ENCODE data around the gene ADGRG7.
"Not testable (repeated sequence)": the region's sequence is repeated elsewhere in the genome, so short reads cannot be mapped to it uniquely, and the experiment has no call there.

ADGRG7 gene

DNA sequence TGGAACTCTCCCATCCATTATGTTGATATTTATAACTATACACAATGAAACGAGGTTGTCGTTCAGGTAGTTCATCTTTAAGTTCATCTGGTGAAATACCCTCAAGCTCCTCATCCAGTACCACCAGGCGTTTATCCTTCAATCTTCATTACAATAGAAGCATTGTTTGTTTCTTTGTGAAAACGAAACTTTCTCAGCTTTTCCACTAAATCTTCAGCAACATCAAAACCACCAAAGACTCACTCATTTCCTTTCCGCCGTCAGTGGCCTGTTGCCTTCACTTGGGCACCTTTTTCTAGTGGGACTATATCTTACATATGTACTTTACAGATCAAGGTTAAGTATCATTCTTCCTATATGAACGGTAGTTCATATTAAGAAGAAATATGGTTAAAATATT is 55.8 kb downstream of the ADGRG7 start:
- no peak overlapping the region for H3K27ac ChIP-seq
- CTCF ChIA-PET, result no interaction called here
- DNase-seq (ENCODE audit: low spot score), result no peak
- TF ChIP-seq, protein P1, sequence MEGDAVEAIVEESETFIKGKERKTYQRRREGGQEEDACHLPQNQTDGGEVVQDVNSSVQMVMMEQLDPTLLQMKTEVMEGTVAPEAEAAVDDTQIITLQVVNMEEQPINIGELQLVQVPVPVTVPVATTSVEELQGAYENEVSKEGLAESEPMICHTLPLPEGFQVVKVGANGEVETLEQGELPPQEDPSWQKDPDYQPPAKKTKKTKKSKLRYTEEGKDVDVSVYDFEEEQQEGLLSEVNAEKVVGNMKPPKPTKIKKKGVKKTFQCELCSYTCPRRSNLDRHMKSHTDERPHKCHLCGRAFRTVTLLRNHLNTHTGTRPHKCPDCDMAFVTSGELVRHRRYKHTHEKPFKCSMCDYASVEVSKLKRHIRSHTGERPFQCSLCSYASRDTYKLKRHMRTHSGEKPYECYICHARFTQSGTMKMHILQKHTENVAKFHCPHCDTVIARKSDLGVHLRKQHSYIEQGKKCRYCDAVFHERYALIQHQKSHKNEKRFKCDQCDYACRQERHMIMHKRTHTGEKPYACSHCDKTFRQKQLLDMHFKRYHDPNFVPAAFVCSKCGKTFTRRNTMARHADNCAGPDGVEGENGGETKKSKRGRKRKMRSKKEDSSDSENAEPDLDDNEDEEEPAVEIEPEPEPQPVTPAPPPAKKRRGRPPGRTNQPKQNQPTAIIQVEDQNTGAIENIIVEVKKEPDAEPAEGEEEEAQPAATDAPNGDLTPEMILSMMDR (conservative IDR thresholded peaks at IDR 0.05; ENCODE audit: low read depth), result no peak
- POLR2A ChIA-PET (ENCODE audit: low non-redundant PET), result no interaction called here

DNA sequence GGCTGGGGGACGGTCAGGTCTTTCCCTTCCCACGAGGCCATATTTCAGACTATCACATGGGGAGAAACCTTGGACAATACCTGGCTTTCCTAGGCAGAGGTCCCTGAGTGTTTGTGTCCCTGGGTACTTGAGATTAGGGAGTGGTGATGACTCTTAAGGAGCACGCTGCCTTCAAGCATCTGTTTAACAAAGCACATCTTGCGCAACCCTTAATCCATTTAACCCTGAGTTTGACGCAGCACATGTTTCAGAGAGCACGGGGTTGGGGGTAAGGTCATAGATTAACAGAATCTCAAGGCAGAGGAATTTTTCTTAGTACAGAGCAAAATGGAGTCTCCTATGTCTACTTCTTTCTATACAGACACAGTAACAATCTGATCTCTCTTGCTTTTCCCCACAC is 57.3 kb downstream of the ADGRG7 start:
- POLR2A ChIA-PET (ENCODE audit: low non-redundant PET); CTCF ChIA-PET; H3K27ac ChIP-seq; DNase-seq (ENCODE audit: low spot score): not testable (repeated sequence)

DNA sequence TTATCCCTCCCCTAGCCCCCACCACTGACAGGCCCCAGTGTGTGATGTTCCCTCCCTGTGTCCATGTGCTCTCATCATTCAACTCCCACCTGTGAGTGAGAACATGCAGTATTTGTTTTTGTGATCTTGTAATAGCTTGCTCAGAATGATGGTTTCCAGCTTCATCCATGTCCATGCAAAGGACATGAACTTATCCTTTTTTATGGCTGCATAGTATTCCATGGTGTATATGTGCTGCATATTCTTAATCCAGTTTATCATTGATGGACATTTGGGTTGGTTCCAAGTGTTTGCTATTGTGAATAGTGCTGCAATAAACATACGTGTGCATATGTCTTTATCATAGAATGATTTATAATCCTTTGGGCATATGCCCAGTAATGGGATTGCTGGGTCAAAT is 57.9 kb downstream of the ADGRG7 start:
- DNase-seq (ENCODE audit: low spot score); CTCF ChIA-PET; H3K27ac ChIP-seq; POLR2A ChIA-PET (ENCODE audit: low non-redundant PET): not testable (repeated sequence)

DNA sequence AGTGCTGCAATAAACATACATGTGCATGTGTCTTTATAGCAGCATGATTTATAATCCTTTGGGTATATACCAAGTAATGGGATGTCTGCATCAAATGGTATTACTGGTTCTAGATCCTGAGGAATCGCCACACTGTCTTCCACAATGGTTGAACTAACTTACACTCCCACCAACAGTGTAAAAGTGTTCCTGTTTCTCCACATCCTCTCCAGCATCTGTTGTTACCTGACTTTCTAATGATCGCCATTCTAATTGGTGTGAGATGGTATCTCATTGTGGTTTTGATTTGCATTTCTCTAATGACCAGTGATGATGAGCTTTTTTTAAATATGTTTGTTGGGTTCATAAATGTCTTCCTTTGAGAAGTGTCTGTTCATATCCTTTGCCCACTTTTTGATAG is 61.6 kb downstream of the ADGRG7 start:
- POLR2A ChIA-PET (ENCODE audit: low non-redundant PET); CTCF ChIA-PET; DNase-seq (ENCODE audit: low spot score); H3K27ac ChIP-seq: not testable (repeated sequence)

DNA sequence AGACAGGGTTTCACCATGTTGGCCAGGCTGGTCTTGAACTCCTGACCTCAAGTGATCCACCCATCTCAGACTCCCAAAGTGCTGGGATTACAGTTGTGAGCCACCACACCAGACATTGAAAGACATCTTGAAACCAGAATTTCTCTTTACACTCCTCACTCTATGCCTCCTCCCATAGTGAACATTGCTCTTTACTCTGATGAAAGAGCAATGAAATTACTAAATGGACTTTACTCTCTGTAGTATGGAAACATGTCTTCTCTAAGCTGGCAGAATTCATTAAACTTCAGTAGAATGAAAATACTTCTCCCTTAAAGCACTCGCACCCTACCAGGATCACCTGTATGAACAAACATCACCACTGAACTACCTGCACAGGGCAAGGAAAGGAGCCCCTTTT is 72.1 kb downstream of the ADGRG7 start:
- H3K27ac ChIP-seq, result no peak overlapping the region
- ChIA-PET POLR2A (ENCODE audit: low non-redundant PET) (no interaction called here), CTCF (no interaction called here)
- DNase-seq (ENCODE audit: low spot score), result no peak
- TF ChIP-seq, protein P1 (conservative IDR thresholded peaks at IDR 0.05; ENCODE audit: low read depth), result no peak

DNA sequence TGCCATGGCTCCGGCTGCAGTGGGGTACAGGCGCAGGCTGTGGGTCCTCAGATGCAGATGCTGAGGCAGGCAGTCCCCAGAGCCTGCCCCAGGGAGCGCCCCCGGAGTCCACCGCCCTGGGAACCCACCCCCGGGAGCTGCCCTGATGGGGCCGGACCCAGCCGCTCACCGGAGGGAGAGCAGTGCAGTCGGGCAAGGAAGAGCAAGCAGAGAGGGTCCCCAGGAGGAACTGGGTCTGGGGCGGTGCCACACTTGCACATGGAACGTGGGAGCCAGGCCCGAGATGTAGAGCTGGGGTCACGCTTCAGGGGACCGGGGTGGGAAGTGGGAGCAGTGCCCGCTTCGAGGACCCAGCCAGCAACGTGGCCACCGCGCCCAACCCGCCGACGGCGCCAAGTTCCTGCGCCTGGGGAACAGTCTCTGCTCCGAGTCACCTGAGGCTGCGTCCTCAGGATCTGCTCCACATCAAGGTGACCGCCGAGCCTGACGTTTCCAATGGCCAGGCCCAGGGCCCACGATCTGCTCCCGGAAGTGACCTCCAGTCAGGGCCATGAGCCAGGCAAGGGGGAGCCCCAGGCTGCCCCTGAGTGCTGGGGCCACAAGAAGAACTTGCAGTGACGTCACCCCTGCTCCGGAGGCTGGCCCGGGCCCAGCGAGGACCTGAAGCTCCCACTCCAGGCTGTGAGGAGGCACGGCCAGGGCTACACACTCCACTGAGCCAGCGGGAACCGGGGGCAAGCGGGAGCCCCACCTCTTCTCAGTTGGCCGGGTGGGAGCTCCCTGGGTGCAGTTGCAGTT is 72.9 kb downstream of the ADGRG7 start:
- no peak for DNase-seq (ENCODE audit: low spot score)
- H3K27ac ChIP-seq, result no peak overlapping the region
- ChIA-PET CTCF (no interaction called here), POLR2A (ENCODE audit: low non-redundant PET) (interaction anchor here (0.6 kb wide), 1 partner anchor 8 kb away, joined by 3 read pairs; no protein-coding TSS in a partner anchor)
- TF ChIP-seq, protein P1 (conservative IDR thresholded peaks at IDR 0.05; ENCODE audit: low read depth), result no peak

DNA sequence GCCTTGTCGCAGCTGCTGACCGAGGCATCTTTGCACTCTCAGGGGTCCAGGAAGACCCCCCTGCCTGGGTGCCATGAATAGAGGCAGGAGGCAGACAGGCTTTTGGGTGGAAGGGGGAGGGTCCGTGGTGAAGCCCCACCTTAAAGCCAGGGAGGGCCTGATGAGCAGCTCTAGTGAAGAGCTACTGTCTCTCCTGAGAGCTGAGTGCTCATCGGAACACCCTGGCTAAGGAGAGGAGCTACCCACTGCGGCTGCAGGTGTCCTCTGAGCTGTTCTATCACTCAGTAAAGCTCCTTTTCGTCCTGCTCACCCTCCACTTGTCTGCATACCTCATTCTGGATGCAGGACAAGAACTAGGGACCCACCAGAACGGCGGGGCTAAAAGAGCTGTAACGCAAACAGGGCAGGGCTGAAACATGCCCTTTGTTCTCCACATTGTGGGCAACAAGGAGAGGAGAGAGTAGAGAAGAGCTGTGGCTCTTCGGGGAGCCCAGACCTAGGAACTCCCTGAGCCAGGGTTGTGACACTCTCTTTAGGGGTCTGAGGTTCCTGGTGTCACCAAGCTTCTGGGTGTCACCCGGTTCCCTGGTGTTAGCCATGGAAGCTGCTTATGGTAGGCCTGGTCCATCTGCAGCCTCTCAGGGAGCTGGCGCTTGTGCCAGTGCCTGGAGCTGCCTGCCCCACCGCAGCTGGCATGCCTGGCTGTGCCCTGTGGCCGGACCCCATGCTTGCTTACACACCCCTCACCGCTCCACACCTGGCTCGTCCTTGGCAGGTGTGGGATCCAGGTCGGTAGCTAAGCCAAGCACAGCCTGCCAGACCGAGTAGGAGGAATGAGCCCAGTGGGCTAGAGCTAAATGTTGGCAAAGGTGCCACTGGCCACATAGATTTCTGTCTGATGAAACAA is 73.7 kb downstream of the ADGRG7 start:
- DNase-seq (ENCODE audit: low spot score), result no peak
- CTCF ChIA-PET, result no interaction called here
- no peak overlapping the region for H3K27ac ChIP-seq
- TF ChIP-seq, protein P1 (conservative IDR thresholded peaks at IDR 0.05; ENCODE audit: low read depth), result no peak
- POLR2A ChIA-PET (ENCODE audit: low non-redundant PET), result interaction anchor here (0.6 kb wide), 1 partner anchor 9 kb away, joined by 3 read pairs; no protein-coding TSS in a partner anchor

DNA sequence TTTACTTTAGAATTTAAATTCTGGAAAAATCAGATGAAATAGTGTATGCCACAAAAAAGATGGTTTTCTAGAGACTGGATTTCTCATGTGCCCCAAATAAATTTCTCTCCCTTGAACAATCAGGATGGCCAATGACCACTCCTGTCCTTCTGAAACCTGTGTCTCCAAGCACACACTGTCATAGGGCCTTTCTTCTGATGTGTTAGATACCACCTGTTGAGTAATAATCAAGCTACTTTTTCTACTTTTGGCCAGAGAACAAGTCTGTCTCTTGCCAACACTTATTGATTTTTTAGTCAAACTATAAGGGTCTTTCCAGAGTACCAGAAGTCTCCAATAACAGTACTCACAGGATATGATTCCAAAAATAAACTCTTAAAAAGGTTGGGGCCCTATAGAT is 83.8 kb downstream of the ADGRG7 start:
- TF ChIP-seq, protein P1 (conservative IDR thresholded peaks at IDR 0.05; ENCODE audit: low read depth), result no peak
- DNase-seq (ENCODE audit: low spot score), result no peak
- H3K27ac ChIP-seq, result no peak overlapping the region
- POLR2A ChIA-PET (ENCODE audit: low non-redundant PET), result no interaction called here
- CTCF ChIA-PET, result no interaction called here

Measured in RWPE1 (cell line).